Measurements from ENCODE around the gene KYAT1. TPM values are rescaled to one million over a fixed set of nuclear protein-coding genes. Genes with fewer than 3 reads are reported as not detected.
"Not testable (repeated sequence)": the region's sequence is repeated elsewhere in the genome, so short reads cannot be mapped to it uniquely, and the experiment has no call there.

Gene KYAT1
- total RNA-seq, 1 donor from 2014 or later: 4.7 TPM

GRCh38 chr9:128886211-128886891, 4.6 kb upstream of the KYAT1 start:
- peak in 1 of 2 donors; percentile 74 for DNase-seq (ENCODE audit: low read depth in 2 of 2)

- no peak for DNase-seq (ENCODE audit: low read depth in 2 of 2)
These were observed 4.0 kb upstream of the KYAT1 start for GRCh38 chr9:128885798-128886197.

- DNase-seq (ENCODE audit: low read depth in 2 of 2): no peak
These were observed 3.6 kb upstream of the KYAT1 start for GRCh38 chr9:128885376-128885775.

- no peak for DNase-seq (ENCODE audit: low read depth in 2 of 2)
These were observed 2.4 kb upstream of the KYAT1 start for GRCh38 chr9:128884164-128884563.

GRCh38 chr9:128882677-128883603, 1.2 kb upstream of the KYAT1 start:
- DNase-seq (ENCODE audit: low read depth in 2 of 2): peak in 1 of 2 donors; percentile 66

GRCh38 chr9:128877852-128878251, 3.9 kb downstream of the KYAT1 start:
- DNase-seq (ENCODE audit: low read depth in 2 of 2): no peak

- not testable (repeated sequence) for DNase-seq (ENCODE audit: low read depth in 2 of 2)
These were observed 10.8 kb downstream of the KYAT1 start for GRCh38 chr9:128870941-128871265.

GRCh38 chr9:128870128-128870940, 11.4 kb downstream of the KYAT1 start:
- no peak for DNase-seq (ENCODE audit: low read depth in 2 of 2)

- peak in 1 of 2 donors; percentile 64 for DNase-seq (ENCODE audit: low read depth in 2 of 2)
These were observed 18.1 kb downstream of the KYAT1 start for GRCh38 chr9:128863647-128864046.

GRCh38 chr9:128862401-128862851, 19.3 kb downstream of the KYAT1 start:
- no peak for DNase-seq (ENCODE audit: low read depth in 2 of 2)

- DNase-seq (ENCODE audit: low read depth in 2 of 2): no peak
These were observed 20.2 kb downstream of the KYAT1 start for GRCh38 chr9:128861501-128861900.

GRCh38 chr9:128860937-128861336, 20.8 kb downstream of the KYAT1 start:
- no peak for DNase-seq (ENCODE audit: low read depth in 2 of 2)

- not testable (repeated sequence) for DNase-seq (ENCODE audit: low read depth in 2 of 2)
These were observed 23.3 kb downstream of the KYAT1 start for GRCh38 chr9:128858476-128858875.

GRCh38 chr9:128854454-128854853, 27.3 kb downstream of the KYAT1 start:
- DNase-seq (ENCODE audit: low read depth in 2 of 2): not testable (repeated sequence)

- not testable (repeated sequence) for DNase-seq (ENCODE audit: low read depth in 2 of 2)
These were observed 29.1 kb downstream of the KYAT1 start for GRCh38 chr9:128852646-128853045.

- peak; percentile 43 to 59 for DNase-seq (ENCODE audit: low read depth in 2 of 2)
These were observed 29.8 kb downstream of the KYAT1 start for GRCh38 chr9:128851779-128852600.

- not testable (repeated sequence) for DNase-seq (ENCODE audit: low read depth in 2 of 2)
These were observed 30.7 kb downstream of the KYAT1 start for GRCh38 chr9:128851024-128851423.

GRCh38 chr9:128847803-128848202, 33.9 kb downstream of the KYAT1 start:
- no peak for DNase-seq (ENCODE audit: low read depth in 2 of 2)

- DNase-seq (ENCODE audit: low read depth in 2 of 2): no peak
These were observed 35.1 kb downstream of the KYAT1 start for GRCh38 chr9:128846680-128847030.

- no peak for DNase-seq (ENCODE audit: low read depth in 2 of 2)
These were observed 36.4 kb downstream of the KYAT1 start for GRCh38 chr9:128845186-128845931.
